NCI-H128 (cell line): ENCODE results near the gene SLC9A1.
"Not testable (repeated sequence)": the region's sequence is repeated elsewhere in the genome, so short reads cannot be mapped to it uniquely, and the experiment has no call there.

Source experiments
- DNase-seq: peaks from one replicate; lab custom pipeline; 2025; ENCODE audit not compliant: unreplicated experiment; lab: John Stamatoyannopoulos, UW

Gene SLC9A1

GRCh38 chr1:27154991-27155781 is at the start of gene SLC9A1:
Gene SLC9A1, minus strand, starts transcription at chr1:27155125. Its CDS starts 791 bp downstream, at chr1:27154334.
- peak; percentile 91 for DNase-seq

- no peak for DNase-seq
These were observed 49.0 kb upstream of the SLC9A1 start for GRCh38 chr1:27203946-27204345.

DNA sequence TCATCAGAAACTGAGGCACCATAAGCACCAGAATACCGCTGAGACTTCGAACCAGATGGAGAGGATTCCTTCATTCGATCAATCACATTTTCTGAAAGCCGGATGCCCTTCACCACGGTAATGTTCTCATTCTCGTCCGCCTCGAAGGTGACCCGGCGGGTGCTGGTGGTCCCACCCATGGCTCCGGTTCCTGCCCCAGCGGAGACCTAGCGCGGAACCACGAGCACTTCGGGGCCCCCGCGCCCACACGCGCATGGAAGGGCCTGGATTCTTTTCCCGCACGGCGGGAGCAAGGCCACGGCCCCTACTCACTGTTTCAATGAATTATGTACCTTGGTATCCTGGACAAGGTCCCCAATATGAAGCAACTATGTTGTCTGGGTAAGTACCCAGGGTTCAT is 46.4 kb upstream of the SLC9A1 start:
- DNase-seq, result no peak

- DNase-seq, result no peak
These were observed 38.3 kb upstream of the SLC9A1 start for GRCh38 chr1:27193194-27193593.

DNA sequence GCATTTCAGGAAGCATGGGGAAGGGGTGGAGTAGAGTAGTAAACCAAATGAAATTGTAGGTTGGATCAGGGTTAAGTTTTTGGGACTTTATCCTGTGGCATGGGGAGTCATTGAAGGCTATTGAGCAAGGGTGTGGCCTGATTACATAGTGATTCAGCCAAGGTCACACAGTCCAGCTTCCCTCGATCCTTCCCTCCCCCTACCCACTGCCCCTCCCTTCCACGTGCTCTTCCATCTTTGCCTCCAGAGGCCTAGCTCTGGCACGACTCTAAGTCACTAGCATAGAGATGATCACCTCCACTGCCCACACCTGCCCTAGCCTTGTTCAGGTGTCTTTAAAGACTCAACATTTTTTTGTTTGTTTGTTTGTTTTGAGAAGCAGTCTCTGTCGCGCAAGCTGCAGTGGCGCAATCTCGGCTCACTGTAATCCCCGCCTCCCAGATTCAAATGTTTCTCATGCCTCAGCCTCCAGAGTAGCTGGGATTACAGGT is 37.2 kb upstream of the SLC9A1 start:
- DNase-seq, result no peak

DNA sequence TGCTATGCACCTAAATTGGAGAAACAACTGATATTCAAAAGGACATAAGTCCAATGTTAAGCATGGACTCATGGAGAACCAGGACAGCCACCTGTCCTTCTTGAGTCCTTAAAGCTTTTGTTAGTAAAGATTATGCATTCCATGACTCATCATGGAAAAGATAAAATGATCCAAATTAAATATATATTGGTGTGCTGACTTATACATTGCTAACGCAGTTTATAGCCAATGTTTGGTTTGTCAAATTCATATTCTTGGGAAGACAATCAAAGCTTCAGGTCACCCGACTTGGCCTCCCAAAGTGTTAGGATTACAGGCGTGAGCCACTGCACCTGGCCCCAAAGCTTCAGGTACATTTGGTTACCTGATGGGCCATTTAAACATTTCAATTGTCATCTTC is 29.7 kb upstream of the SLC9A1 start:
- DNase-seq, result not testable (repeated sequence)

- no peak for DNase-seq
These were observed 25.1 kb upstream of the SLC9A1 start for GRCh38 chr1:27179979-27180378.

GRCh38 chr1:27179379-27179778 is 24.5 kb upstream of the SLC9A1 start:
- DNase-seq, result no peak

GRCh38 chr1:27176954-27177353 is 22.0 kb upstream of the SLC9A1 start:
- no peak for DNase-seq

DNA sequence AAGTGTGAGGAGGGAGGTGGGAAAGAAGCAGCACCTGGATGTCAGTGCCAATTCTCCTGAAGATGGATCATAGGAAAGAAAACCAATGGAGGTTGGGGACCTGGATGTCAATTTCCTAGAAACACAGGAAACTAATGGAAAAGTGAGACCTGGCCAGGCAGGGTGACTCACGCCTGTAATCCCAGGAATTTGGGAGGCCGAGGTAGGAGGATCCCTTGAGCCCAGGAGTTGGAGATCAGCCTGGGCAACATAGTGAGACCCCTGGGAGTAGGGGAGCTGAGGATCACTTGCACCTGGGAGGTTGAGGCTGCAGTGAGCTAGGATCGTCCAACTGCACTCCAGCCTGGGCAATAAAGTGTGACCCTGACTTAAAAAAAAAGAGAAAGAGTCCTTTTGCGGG is 21.4 kb upstream of the SLC9A1 start:
- DNase-seq, result no peak

DNA sequence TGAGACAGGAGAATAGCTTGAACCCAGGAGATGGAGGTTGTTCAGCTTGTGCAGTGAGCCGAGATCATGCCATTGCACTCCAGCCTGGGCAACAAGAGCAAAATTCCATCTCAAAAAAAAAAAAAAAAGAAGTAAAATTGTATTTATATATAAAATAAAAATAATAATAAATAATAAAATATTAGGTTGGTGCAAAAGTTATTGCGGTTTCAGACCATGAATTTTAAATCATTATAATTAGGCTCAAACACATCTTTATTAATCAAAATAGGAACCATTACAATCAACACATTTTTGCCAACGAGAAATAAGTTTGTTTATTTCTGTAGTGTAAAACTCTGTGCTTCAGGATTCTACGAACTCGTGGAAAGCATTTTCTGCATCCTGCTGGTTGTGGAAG is 18.1 kb upstream of the SLC9A1 start:
- not testable (repeated sequence) for DNase-seq

DNA sequence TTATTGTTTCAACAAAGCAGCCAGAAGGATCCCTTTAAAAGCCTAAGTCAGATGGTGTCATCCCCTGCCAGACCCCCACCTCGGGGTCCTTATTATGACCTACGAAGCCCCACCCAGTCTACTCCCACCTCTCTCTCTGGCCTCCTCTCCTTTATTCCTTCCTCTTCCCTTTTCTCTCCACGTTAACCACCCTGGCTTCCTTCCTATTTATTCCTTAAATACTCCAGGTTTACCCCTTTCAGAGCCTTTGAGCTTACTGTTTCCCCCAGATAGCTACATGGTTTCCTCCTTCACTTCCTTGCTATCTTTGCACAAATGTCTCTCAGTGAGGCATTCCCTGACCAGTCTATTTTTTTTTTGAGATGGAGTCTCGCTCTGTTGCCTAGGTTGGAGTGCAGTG is 12.0 kb upstream of the SLC9A1 start:
- DNase-seq, result no peak

- no peak for DNase-seq
These were observed 11.5 kb upstream of the SLC9A1 start for GRCh38 chr1:27166351-27166802.

GRCh38 chr1:27163093-27163492 is 8.2 kb upstream of the SLC9A1 start:
- DNase-seq, result no peak

DNA sequence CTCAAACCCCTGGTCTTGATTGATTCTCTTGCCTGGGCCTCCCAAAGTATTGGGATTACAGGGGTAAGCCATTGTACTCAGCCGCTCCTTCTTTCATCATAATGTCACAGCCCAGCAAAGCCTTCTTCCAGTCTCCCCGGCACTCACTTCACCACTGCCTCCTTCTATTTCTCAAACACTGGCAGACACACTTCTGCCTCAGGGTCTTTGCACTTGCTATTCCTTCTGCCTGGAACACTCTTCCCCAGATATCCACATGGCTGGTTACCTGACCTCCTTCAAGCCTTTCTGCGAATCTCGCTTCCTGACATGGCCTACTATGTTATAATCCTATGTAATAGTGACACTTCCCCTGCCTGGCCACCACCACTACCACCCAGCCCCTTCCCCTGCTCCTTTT is 7.2 kb upstream of the SLC9A1 start:
- DNase-seq, result no peak

DNA sequence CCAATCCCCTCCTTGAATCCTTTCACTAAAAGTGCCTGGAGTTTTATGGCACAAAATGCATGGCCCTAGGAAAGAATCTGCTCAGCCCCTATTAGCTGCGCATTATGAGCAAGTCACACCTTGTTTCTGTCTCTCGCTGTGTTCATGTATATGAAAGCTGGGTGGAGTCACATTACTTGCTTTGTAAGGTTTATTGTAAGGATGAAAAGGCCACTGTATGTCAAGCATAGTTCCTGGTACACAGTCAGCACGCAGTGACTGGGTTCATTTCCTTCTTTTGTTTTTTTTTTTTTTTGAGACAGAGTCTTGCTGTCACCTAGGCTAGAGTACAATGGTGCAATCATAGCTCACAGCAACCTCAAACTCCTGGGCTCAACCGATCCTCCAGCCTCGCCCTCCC is 6.7 kb upstream of the SLC9A1 start:
- DNase-seq, result no peak

- no peak for DNase-seq
These were observed 2.3 kb upstream of the SLC9A1 start for GRCh38 chr1:27157194-27157593.

DNA sequence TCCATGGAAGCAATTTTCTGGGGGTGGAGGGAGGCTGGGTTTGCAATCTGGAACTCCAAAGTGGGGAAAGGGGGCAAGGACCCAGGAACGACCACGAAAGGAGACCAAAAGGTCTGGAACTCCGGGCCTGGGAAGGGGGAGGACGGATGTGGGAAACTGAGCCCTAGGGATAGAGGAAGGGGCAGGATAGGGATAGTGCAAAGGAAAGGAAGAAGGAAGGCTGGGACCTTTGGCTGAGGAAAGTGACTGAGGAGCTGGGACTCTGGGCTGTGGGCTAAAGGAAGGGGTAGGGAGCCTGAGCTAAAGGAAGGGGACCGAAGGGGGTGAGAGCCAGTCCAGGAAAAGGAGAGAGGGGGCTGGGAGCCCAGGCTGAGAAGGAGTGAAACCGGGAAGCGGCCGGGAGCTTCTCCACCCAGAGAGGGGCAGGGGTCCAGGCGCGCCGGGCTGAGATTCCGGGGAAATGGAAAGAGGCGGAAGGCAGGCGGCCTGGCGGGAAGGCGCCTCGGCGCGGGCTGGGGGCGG is 395 bp downstream of the SLC9A1 start:
- DNase-seq, result no peak

- no peak for DNase-seq
These were observed 982 bp downstream of the SLC9A1 start for GRCh38 chr1:27153927-27154358.

DNA sequence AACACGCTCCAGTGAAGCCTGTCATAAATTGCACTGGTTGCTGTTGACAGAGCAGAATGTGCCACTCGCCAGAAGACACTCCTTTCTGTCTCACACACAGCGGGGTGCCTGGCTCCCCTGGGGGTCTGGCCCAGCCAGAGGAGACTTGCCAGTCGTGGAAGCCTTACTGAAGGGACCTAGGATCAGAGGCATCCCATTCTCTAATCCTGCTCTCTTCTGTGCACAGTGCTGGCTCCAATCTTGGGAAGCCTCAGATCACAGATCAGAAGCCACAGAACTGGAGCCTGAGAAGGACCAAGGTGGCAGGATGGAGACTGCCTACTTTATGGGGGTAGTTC is 1.4 kb downstream of the SLC9A1 start:
- DNase-seq, result no peak

DNA sequence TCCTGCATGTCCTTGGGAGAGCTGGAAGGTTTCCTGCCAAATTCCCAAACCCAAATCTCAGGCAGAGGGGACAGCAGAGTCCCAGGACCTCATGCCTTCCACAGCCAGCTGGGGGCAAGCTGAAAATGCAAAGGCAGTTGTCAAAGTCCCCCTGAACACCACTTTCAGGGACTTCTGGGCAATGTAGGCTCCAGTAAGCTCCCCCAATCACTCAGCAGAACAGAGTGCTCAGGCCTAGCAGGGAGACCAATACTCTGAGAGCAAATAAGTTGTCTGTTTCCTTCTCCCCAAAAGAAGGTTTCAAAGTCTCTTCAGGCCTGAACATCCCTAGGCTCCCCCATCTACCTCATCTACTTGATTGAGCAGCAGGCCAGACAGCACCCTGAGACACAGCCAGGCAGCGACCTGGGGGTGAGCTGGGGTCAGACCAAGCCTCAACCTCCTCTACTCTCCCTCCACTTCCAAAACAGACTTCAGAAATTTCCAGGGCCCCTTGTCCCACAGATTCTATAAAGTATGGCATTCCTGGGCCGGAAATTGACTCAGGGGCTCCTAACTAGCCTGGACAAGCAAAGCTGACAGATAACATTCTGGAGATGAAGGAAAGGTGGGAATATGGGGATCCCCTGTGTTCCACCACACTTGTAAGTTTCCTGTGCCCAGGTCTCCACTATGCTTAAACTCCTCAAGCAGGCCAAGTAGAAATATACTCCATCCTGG is 1.9 kb downstream of the SLC9A1 start:
- no peak for DNase-seq
